Activated CD4-positive, alpha-beta T cell treated with anti-CD3 and anti-CD28 coated beads, Interleukin-2, amount 10 ng/mL, durations not matched to agents 24 days and 14 days (primary cell): ENCODE results near the gene HDDC3. TPM values are rescaled to one million over a fixed set of nuclear protein-coding genes. Genes with fewer than 3 reads are reported as not detected.
"Not testable (repeated sequence)": the region's sequence is repeated elsewhere in the genome, so short reads cannot be mapped to it uniquely, and the experiment has no call there.

Source experiments
- DNase-seq: peaks from one replicate; pipeline ENCODE4 v3.0.0; 2022
- H3K27ac Mint-ChIP-seq: one replicate; pipeline ENCODE4 v1.8.0; 2022; ENCODE audit warnings: mild to moderate bottlenecking, mixed read lengths
- H3K27me3 Mint-ChIP-seq: one replicate; pipeline ENCODE4 v1.8.0; 2022; ENCODE audit warnings: mixed read lengths
- H3K36me3 Mint-ChIP-seq: one replicate; pipeline ENCODE4 v1.8.0; 2022; ENCODE audit warnings: low read depth, mild to moderate bottlenecking, mixed read lengths
- H3K4me1 Mint-ChIP-seq: one replicate; pipeline ENCODE4 v1.8.0; 2021; ENCODE audit warnings: mixed read lengths
- H3K4me3 Mint-ChIP-seq: one replicate; pipeline ENCODE4 v1.8.0; 2022; ENCODE audit warnings: mild to moderate bottlenecking, moderate library complexity, mixed read lengths
- H3K9me3 Mint-ChIP-seq: one replicate; pipeline ENCODE4 v1.8.0; 2021; ENCODE audit warnings: mixed read lengths
- intact Hi-C: fragments of 100-400 bp; cut with micrococcal nuclease; formaldehyde crosslinking; loops from one replicate; pipeline ENCODE4 v1.15.1; 2023
- total RNA-seq: library from RNA; stranded (reverse); gene quantifications from 2 replicates; pipeline ENCODE4 v1.2.3, GENCODE V29; 2022

HDDC3 gene
- total RNA-seq, 1 donor from 2014 or later = 36.3 TPM

GRCh38 chr15:90915808-90916440 lies 16.4 kb downstream of the HDDC3 start:
- H3K9me3 Mint-ChIP-seq = no peaks in the 10 kb centered on the region
- H3K36me3 Mint-ChIP-seq = peaks cover 86% of the 10 kb centered on the region
- no peak for DNase-seq
- intact Hi-C loops = no loop called here
- H3K27me3 Mint-ChIP-seq = no peaks in the 10 kb centered on the region
- H3K4me3 Mint-ChIP-seq = no peak overlapping the region
- H3K27ac Mint-ChIP-seq = no peak overlapping the region
- H3K4me1 Mint-ChIP-seq = peaks cover 2% of the 10 kb centered on the region

GRCh38 chr15:90915216-90915807 lies 17.0 kb downstream of the HDDC3 start:
- no peak overlapping the region for H3K4me3 Mint-ChIP-seq
- intact Hi-C loops = no loop called here
- H3K4me1 Mint-ChIP-seq = peaks cover 2% of the 10 kb centered on the region
- H3K9me3 Mint-ChIP-seq = no peaks in the 10 kb centered on the region
- peaks cover 86% of the 10 kb centered on the region for H3K36me3 Mint-ChIP-seq
- no peaks in the 10 kb centered on the region for H3K27me3 Mint-ChIP-seq
- no peak overlapping the region for H3K27ac Mint-ChIP-seq
- no peak for DNase-seq

GRCh38 chr15:90914305-90915080 lies 17.9 kb downstream of the HDDC3 start:
- no peak for DNase-seq
- intact Hi-C loops = no loop called here
- Mint-ChIP-seq H3K4me3 (no peak overlapping the region), H3K9me3 (no peaks in the 10 kb centered on the region), H3K27ac (no peak overlapping the region), H3K4me1 (no peaks in the 10 kb centered on the region), H3K36me3 (peaks cover 78% of the 10 kb centered on the region), H3K27me3 (no peaks in the 10 kb centered on the region)

GRCh38 chr15:90913398-90913944 lies 18.9 kb downstream of the HDDC3 start:
- Mint-ChIP-seq H3K27ac (no peak overlapping the region), H3K9me3 (no peaks in the 10 kb centered on the region), H3K27me3 (no peaks in the 10 kb centered on the region), H3K4me1 (no peaks in the 10 kb centered on the region), H3K4me3 (no peak overlapping the region), H3K36me3 (peaks cover 80% of the 10 kb centered on the region)
- DNase-seq = no peak
- intact Hi-C loops = no loop called here

DNA sequence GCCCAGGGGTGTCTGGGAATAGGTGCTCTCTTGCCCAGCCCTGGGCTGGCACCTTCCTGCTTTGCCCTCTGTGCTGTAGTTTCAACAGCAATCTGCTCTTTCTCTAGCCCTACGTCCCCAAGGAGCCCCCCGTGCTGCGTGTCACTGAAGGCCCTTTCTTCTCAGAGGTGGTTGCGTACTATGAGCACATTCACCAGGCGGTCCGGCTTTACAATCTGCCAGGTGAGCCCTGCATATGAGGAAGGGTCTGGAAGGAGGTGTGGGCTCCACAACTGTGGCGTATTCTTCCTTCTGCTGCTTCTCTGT lies 19.6 kb downstream of the HDDC3 start:
- intact Hi-C loops = no loop called here
- Mint-ChIP-seq H3K9me3 (no peaks in the 10 kb centered on the region), H3K36me3 (peaks cover 78% of the 10 kb centered on the region), H3K27me3 (no peaks in the 10 kb centered on the region), H3K4me3 (no peak overlapping the region), H3K27ac (no peak overlapping the region), H3K4me1 (no peaks in the 10 kb centered on the region)
- DNase-seq = no peak

DNA sequence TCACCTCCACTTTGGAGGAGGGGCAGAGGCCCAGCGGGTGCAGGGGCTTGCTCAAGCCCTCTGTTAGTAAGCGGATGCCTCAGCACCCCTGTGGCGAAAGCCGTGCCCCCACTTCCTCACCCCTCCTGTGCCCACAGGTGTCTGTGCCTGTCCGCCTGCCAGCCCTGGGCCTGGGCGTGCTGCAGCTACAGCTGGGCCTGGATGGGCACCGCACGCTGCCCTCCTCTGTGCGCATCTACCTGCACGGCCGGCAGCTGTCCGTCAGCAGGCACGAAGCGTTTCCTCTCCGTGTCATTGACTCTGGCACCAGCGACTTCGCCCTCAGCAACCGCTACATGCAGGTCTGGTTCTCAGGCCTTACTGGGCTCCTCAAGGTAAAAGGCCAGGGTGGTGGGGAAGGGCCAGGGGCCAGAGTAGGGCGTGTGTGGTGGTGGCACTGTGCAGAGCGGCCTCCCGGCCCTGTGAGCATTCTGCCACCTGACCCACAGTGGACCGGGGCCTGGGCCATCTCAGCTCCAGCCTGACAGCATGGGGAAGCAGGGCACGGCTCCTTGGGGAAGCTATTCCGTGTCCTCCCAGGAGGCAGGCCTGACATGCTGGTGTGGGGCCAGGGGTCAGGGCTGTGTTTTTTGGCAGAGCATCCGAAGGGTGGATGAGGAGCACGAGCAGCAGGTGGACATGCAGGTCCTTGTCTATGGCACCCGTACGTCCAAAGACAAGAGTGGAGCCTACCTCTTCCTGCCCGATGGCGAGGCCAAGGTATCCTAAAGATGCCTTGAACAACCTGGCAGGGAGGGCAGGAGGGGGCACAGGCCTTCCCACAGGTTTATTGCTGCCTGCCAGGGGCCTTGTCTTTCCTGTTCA lies 20.2 kb downstream of the HDDC3 start:
- no peaks in the 10 kb centered on the region for H3K9me3 Mint-ChIP-seq
- H3K27ac Mint-ChIP-seq = no peak overlapping the region
- no peak for DNase-seq
- H3K36me3 Mint-ChIP-seq = peaks cover 78% of the 10 kb centered on the region
- intact Hi-C loops = no loop called here
- H3K4me1 Mint-ChIP-seq = no peaks in the 10 kb centered on the region
- no peak overlapping the region for H3K4me3 Mint-ChIP-seq
- H3K27me3 Mint-ChIP-seq = no peaks in the 10 kb centered on the region

DNA sequence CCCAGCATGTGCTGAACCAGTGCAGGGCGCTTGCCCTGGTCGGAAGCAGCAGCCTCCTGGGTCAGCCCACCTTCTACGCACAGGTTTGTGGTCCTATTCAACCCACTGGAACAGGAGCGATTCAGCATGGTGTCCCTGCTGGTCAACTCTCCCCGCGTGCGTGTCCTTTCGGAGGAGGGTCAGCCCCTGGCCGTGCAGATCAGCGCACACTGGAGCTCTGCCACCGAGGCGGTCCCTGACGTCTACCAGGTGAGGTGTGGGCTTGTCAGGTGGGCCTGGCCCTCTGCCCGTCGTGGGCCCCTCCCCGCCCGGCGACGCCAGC lies 21.1 kb downstream of the HDDC3 start:
- Mint-ChIP-seq H3K36me3 (peaks cover 76% of the 10 kb centered on the region), H3K9me3 (no peaks in the 10 kb centered on the region), H3K4me3 (no peak overlapping the region), H3K27me3 (no peaks in the 10 kb centered on the region), H3K27ac (no peak overlapping the region), H3K4me1 (peaks cover 2% of the 10 kb centered on the region)
- DNase-seq = no peak
- intact Hi-C loops = no loop called here

- H3K4me1 Mint-ChIP-seq = peaks cover 5% of the 10 kb centered on the region
- no peak overlapping the region for H3K4me3 Mint-ChIP-seq
- H3K36me3 Mint-ChIP-seq = peaks cover 76% of the 10 kb centered on the region
- intact Hi-C loops = no loop called here
- no peaks in the 10 kb centered on the region for H3K9me3 Mint-ChIP-seq
- H3K27ac Mint-ChIP-seq = no peak overlapping the region
- H3K27me3 Mint-ChIP-seq = no peaks in the 10 kb centered on the region
- no peak for DNase-seq
These were observed 21.7 kb downstream of the HDDC3 start for GRCh38 chr15:90910441-90911301.

- DNase-seq = no peak
- intact Hi-C loops = no loop called here
- Mint-ChIP-seq H3K27ac (no peak overlapping the region), H3K27me3 (no peaks in the 10 kb centered on the region), H3K36me3 (peaks cover 76% of the 10 kb centered on the region), H3K4me1 (peaks cover 9% of the 10 kb centered on the region), H3K4me3 (no peak overlapping the region), H3K9me3 (no peaks in the 10 kb centered on the region)
These were observed 22.4 kb downstream of the HDDC3 start for GRCh38 chr15:90909976-90910375.

DNA sequence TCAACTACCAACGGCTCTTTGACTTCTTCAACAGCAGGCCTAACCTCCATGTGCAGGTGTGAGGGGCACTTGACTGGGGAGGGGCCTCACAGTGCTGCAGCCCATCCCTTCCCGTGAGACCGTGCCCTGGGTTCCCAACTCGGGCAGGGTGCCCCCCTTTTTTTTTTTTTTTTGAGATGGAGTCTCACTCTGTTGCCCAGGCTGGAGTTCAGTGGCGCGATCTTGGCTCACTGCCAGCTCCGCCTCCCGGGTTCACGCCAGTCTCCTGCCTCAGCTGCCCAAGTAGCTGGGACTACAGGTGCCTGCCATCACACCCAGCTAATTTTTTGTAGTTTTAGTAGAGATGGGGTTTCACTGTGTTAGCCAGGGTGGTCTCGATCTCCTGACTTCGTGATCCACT lies 22.9 kb downstream of the HDDC3 start:
- H3K27ac Mint-ChIP-seq, H3K4me3 Mint-ChIP-seq, H3K27me3 Mint-ChIP-seq, DNase-seq, H3K4me1 Mint-ChIP-seq, H3K9me3 Mint-ChIP-seq, intact Hi-C loops: not testable (repeated sequence)
- peaks cover 74% of the 10 kb centered on the region for H3K36me3 Mint-ChIP-seq

DNA sequence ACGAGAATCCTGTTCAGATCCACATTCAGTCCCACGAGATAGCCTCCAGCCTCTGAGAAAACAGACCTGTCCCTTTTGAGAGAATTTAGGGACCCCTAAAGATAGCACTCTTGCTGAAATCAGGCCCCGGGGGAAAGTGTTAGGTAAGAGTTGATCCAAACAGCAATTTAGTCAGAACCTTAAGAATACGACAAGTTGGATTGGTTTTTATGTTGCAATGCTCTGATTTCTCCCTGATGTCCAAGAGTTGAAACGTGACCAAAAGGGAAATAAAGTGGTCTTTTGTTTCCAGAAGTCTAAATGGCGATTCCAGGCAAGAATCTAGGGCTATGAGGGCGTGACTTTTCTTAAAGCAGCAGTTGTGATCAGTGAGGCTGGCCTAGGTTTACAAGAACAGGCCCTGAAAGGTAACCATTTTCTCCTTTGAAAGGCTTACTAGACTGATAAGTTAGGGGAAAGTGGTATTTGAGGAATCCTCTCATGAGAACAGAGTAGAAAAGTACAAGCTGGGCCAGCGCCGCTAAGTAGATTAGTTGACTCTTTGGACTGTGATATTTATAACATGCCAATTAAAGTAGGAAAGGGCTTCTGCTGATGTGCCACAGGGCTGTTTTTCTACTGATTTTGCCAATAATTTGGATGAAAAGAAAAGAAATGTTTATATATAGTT lies 24.4 kb downstream of the HDDC3 start:
- intact Hi-C loops = no loop called here
- peaks cover 62% of the 10 kb centered on the region for H3K36me3 Mint-ChIP-seq
- H3K27ac Mint-ChIP-seq = no peak overlapping the region
- H3K4me3 Mint-ChIP-seq = no peak overlapping the region
- no peaks in the 10 kb centered on the region for H3K27me3 Mint-ChIP-seq
- H3K4me1 Mint-ChIP-seq = peaks cover 14% of the 10 kb centered on the region
- DNase-seq = no peak
- H3K9me3 Mint-ChIP-seq = no peaks in the 10 kb centered on the region

DNA sequence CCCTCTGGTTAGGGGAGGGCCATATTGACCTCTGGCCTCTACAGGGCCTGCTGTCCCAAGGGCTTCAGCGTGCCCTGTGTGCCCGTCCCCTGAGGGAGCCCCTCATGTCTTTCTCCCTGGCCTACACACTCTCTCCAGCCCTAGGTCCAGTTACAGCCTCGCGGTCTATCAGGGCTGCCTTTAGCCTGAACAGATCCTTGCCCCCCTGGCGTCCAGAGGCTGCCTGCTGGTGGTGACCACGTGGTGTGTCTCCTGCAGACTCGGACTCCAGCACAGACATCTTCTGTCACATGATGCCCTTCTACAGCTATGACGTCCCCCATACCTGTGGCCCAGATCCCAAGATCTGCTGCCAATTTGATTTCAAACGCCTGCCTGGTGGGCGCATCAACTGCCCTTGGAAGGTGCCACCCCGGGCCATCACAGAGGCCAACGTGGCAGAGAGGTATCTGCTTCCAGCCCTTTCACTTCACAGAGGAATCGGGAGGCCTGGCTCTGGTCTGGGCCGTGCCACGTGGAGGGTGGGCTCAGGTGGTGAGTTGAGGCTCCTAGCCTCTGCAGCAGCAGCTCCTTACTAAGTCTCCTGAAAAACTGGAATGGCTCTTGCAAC lies 25.2 kb downstream of the HDDC3 start:
- peaks cover 56% of the 10 kb centered on the region for H3K36me3 Mint-ChIP-seq
- intact Hi-C loops = no loop called here
- no peak for DNase-seq
- H3K27ac Mint-ChIP-seq = no peak overlapping the region
- no peaks in the 10 kb centered on the region for H3K27me3 Mint-ChIP-seq
- H3K9me3 Mint-ChIP-seq = no peaks in the 10 kb centered on the region
- H3K4me1 Mint-ChIP-seq = peaks cover 15% of the 10 kb centered on the region
- no peak overlapping the region for H3K4me3 Mint-ChIP-seq
